D721Med (cell line): ENCODE measurements around the gene TUBB.

Experiments
- DNase-seq: peaks from one replicate; pipeline ENCODE4 v3.0.0; 2011; ENCODE audit warnings: low spot score; ENCODE audit not compliant: insufficient read length
- FAIRE-seq: peaks from 2 replicates; lab custom pipeline; 2011; peaks lifted over from hg19 to GRCh38; lab: Jason Lieb, UNC
- CTCF ChIP-seq: IDR thresholded peaks from 2 replicates; pipeline ENCODE4 v1.5.1; 2012; ENCODE audit warnings: mild to moderate bottlenecking, control low read depth; ENCODE audit not compliant: insufficient read depth; ENCODE audit errors: missing control alignments

TUBB gene

GRCh38 chr6:30726506-30727413, 6.6 kb downstream of the TUBB start:
- DNase-seq (no peak), FAIRE-seq (no peak)
- TF ChIP-seq CTCF: no peak

- TF ChIP-seq CTCF: peak; percentile 3
- FAIRE-seq (no peak), DNase-seq (no peak)
Observed at GRCh38 chr6:30727920-30728553, 7.9 kb downstream of the TUBB start.

GRCh38 chr6:30730601-30731435, 10.7 kb downstream of the TUBB start:
- DNase-seq: peak; percentile 69
- FAIRE-seq: no peak
- peak; percentile 40 for TF ChIP-seq CTCF

- no peak for FAIRE-seq
- TF ChIP-seq CTCF: no peak
- no peak for DNase-seq
Observed at GRCh38 chr6:30732237-30732943, 12.2 kb downstream of the TUBB start.

GRCh38 chr6:30735668-30736314, 15.6 kb downstream of the TUBB start:
- FAIRE-seq (no peak), DNase-seq (no peak)
- TF ChIP-seq CTCF: no peak

- TF ChIP-seq CTCF: no peak
- FAIRE-seq: no peak
Observed at GRCh38 chr6:30738532-30738931, 18.4 kb downstream of the TUBB start.

More at GRCh38 chr6:30738532-30738931, 18.4 kb downstream of the TUBB start:
- DNase-seq: no peak
